ENCODE measurements around the gene ASXL2. TPM values are rescaled to one million over a fixed set of nuclear protein-coding genes. Genes with fewer than 3 reads are reported as not detected.

Gene ASXL2
- total RNA-seq, 1 experiment from 2014 or later: 32.7 TPM

- Histone ChIP-seq H3K79me2 (ENCODE audit: insufficient read depth, low read length) (no peaks in the 10 kb centered on the region), H2BK120ac (ENCODE audit: low read depth, low read length, poor library complexity, severe bottlenecking) (no peak overlapping the region), H3K9me3 (ENCODE audit: control insufficient read depth, low read depth, low read length) (no peaks in the 10 kb centered on the region), H3T11ph (ENCODE audit: low read length) (no peak overlapping the region), H3K27ac (ENCODE audit: insufficient read length, low read depth, low read length) (no peak overlapping the region), H3K14ac (ENCODE audit: insufficient read depth, low read length) (no peak overlapping the region), H3K23me2 (ENCODE audit: insufficient read length, low read depth, low read length, poor library complexity, severe bottlenecking) (no peaks in the 10 kb centered on the region), H2BK15ac (ENCODE audit: low read depth, low read length) (no peak overlapping the region), H4K8ac (replicated peaks; ENCODE audit: insufficient read length, low read depth, low read length) (no peak overlapping the region), H3K27me3 (ENCODE audit: insufficient read depth, low read length) (no peaks in the 10 kb centered on the region), H3K4me1 (ENCODE audit: insufficient read depth, low read length) (no peaks in the 10 kb centered on the region), H2AK5ac (ENCODE audit: insufficient read length, low read length) (no peak overlapping the region), H3K56ac (ENCODE audit: insufficient read length, low read depth, low read length) (peak overlapping the region; percentile 65), H4K20me1 (ENCODE audit: control insufficient read depth, insufficient read depth, insufficient read length) (no peaks in the 10 kb centered on the region), H4K5ac (ENCODE audit: insufficient read length, low read depth, low read length) (no peak overlapping the region), H3K9ac (ENCODE audit: extremely low read depth, insufficient read length, low read length) (no peak overlapping the region), H3K4me2 (ENCODE audit: insufficient read depth, insufficient read length, low read length) (no peak overlapping the region), H3K18ac (ENCODE audit: insufficient read length, low read depth, low read length) (no peak overlapping the region), H2AFZ (ENCODE audit: low read length) (no peak overlapping the region), H2BK5ac (ENCODE audit: insufficient read length, low read length) (no peak overlapping the region), H2BK20ac (ENCODE audit: low read depth, low read length, poor library complexity, severe bottlenecking) (no peak overlapping the region), H3K4ac (ENCODE audit: low read depth, low read length) (no peak overlapping the region), H2BK12ac (ENCODE audit: insufficient read length, low read depth, low read length) (no peak overlapping the region), H3K79me1 (ENCODE audit: insufficient read depth, low read depth, low read length, poor library complexity, severe bottlenecking) (no peaks in the 10 kb centered on the region), H3K23ac (ENCODE audit: insufficient read length, low read depth, low read length) (no peak overlapping the region), H4K91ac (ENCODE audit: insufficient read length, low read depth, low read length) (no peak overlapping the region)
- Mint-ChIP-seq H3K36me3 (ENCODE audit: insufficient read depth in 1 of 3, low read depth in 3 of 3) (peaks cover 8 to 11% (median 10%) of the 10 kb centered on the region in 3 experiments; a peak in 6 of 7 replicates), H3K4me3 (no peak overlapping the region), H3K27me3 (ENCODE audit: low read depth) (no peaks in the 10 kb centered on the region; the same call in 1 of the 2 replicates), H3K27ac (no peak overlapping the region; a peak in 1 of 7 replicates), H3K4me1 (peaks cover 0 to 2% of the 10 kb centered on the region in 2 experiments; a peak in 2 of 4 replicates), H3K9me3 (no peaks in the 10 kb centered on the region)
- no peak for TF ChIP-seq CTCF (conservative IDR thresholded peaks at IDR 0.05)
- no peak for DNase-seq
- no CpG with 5 or more reads among the region's 3 CpGs for WGBS (ENCODE audit: extremely low coverage, insufficient read length, low lambda C conversion rate)
Measured at GRCh38 chr2:25809646-25810045, 68.6 kb downstream of the ASXL2 start.
